ENCODE measurements around the gene OR6N2. TPM values are rescaled to one million over a fixed set of nuclear protein-coding genes. Genes with fewer than 3 reads are reported as not detected.
A peak's percentile ranks its signal among the peaks of the same experiment; 100 is the strongest.

The OR6N2 gene, protein sequence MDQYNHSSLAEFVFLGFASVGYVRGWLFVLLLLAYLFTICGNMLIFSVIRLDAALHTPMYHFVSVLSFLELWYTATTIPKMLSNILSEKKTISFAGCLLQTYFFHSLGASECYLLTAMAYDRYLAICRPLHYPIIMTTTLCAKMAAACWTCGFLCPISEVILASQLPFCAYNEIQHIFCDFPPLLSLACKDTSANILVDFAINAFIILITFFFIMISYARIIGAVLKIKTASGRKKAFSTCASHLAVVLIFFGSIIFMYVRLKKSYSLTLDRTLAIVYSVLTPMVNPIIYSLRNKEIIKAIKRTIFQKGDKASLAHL
- total RNA-seq, result not detected

DNA sequence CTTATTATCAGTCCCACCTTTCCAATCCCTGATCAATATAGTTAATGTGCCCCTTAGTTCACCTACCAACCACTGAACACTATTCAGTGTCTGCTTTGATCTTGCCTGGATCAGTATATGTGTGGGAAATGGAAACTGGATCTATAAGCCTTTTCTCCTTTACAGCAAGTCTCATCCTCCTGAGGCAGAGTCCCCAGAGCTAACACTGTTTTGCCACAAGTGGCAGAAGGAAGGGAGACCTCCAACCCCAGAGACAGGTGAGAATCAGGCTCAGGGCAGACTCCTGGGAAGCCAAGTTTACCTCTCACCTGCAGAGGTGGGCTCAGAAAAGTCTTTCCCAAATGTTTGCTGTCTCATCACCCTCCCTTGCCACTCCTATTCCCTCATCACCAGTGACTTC, at the start of gene OR6N2:
Gene OR6N2, minus strand, starts transcription at position 101 of the 400 bp plus-strand sequence. CDS start 3,569 bp downstream, outside the sequence.
- Histone ChIP-seq H3K27ac (no peak within 1 kb of the TSS), H3K9me3 (no peaks in the 10 kb centered on the region), H3K36me3 (no peaks in the 10 kb centered on the region), H3K27me3 (no peaks in the 10 kb centered on the region), H3K4me1 (no peaks in the 10 kb centered on the region), H3K4me3 (no peak within 1 kb of the TSS)
- TF ChIP-seq, protein P1, sequence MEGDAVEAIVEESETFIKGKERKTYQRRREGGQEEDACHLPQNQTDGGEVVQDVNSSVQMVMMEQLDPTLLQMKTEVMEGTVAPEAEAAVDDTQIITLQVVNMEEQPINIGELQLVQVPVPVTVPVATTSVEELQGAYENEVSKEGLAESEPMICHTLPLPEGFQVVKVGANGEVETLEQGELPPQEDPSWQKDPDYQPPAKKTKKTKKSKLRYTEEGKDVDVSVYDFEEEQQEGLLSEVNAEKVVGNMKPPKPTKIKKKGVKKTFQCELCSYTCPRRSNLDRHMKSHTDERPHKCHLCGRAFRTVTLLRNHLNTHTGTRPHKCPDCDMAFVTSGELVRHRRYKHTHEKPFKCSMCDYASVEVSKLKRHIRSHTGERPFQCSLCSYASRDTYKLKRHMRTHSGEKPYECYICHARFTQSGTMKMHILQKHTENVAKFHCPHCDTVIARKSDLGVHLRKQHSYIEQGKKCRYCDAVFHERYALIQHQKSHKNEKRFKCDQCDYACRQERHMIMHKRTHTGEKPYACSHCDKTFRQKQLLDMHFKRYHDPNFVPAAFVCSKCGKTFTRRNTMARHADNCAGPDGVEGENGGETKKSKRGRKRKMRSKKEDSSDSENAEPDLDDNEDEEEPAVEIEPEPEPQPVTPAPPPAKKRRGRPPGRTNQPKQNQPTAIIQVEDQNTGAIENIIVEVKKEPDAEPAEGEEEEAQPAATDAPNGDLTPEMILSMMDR (IDR thresholded peaks at IDR 0.05), result no peak
- no peak for TF ChIP-seq POLR2A (IDR thresholded peaks at IDR 0.05)
- DNase-seq, result no peak
- intact Hi-C loops (cut with DNase I; ENCODE audit: low total_unique reads), result no loop called here

DNA sequence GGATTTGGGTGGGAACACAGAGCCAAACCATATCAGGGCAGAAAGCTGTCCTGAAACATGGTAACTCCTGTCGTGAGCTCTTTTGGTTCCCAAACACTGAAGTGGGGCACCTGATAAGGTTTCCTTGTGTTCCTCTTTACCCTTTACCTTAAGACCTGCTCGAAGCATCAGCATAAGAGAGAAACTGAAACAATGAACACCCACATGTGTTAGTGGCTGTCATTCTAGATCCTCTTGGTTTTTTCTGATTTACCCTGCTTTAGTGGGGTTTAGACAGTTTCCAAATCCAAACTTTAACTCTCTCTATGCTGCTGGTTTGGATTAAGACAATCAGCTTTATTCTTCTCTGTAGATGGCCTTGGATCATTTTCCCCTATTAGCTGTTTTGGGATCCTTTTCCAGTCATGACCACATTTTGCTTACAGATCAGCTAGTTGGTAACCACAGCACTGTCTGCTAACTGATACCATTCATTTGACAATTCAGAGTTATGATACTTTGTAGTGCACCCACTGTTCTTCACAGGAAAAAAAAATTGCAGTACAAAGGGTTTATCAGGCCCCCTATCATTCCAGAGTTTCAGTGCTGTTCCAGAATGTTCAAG, 49.2 kb upstream of the OR6N2 start:
- H3K27me3 ChIP-seq, result no peaks in the 10 kb centered on the region
- no peak overlapping the region for H3K27ac ChIP-seq
- H3K4me3 ChIP-seq, result no peak overlapping the region
- TF ChIP-seq, protein P1 (IDR thresholded peaks at IDR 0.05), result no peak
- TF ChIP-seq POLR2A (IDR thresholded peaks at IDR 0.05), result no peak
- H3K36me3 ChIP-seq, result no peaks in the 10 kb centered on the region
- intact Hi-C loops (cut with DNase I; ENCODE audit: low total_unique reads), result no loop called here
- no peak for DNase-seq
- H3K4me1 ChIP-seq, result no peaks in the 10 kb centered on the region
- no peaks in the 10 kb centered on the region for H3K9me3 ChIP-seq

DNA sequence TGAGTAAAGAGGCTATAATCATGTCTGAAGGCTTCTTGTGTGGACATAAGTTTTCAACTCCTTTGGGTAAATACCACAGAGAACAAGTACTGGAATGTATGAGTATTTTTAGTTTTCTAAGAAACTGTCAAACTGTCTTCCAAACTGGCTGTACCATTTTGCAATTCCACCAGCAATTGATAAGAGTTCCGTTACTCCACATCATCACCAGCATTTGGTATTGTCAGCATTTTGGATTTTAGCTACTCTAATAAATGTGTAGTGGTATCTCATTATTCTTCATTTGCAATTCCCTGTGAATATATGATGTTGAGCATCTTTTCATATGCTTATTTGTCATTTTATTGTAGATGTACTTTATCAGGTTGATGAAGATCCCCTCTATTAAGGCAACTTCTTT, 40.7 kb upstream of the OR6N2 start:
- Histone ChIP-seq H3K27ac (no peak overlapping the region), H3K4me1 (peaks cover 0 to 4% of the 10 kb centered on the region in 2 donors), H3K4me3 (no peak overlapping the region), H3K9me3 (no peaks in the 10 kb centered on the region), H3K27me3 (no peaks in the 10 kb centered on the region), H3K36me3 (no peaks in the 10 kb centered on the region)
- intact Hi-C loops (cut with DNase I; ENCODE audit: low total_unique reads), result no loop called here
- no peak for DNase-seq
- TF ChIP-seq, protein P1 (IDR thresholded peaks at IDR 0.05), result no peak
- no peak for TF ChIP-seq POLR2A (IDR thresholded peaks at IDR 0.05)

DNA sequence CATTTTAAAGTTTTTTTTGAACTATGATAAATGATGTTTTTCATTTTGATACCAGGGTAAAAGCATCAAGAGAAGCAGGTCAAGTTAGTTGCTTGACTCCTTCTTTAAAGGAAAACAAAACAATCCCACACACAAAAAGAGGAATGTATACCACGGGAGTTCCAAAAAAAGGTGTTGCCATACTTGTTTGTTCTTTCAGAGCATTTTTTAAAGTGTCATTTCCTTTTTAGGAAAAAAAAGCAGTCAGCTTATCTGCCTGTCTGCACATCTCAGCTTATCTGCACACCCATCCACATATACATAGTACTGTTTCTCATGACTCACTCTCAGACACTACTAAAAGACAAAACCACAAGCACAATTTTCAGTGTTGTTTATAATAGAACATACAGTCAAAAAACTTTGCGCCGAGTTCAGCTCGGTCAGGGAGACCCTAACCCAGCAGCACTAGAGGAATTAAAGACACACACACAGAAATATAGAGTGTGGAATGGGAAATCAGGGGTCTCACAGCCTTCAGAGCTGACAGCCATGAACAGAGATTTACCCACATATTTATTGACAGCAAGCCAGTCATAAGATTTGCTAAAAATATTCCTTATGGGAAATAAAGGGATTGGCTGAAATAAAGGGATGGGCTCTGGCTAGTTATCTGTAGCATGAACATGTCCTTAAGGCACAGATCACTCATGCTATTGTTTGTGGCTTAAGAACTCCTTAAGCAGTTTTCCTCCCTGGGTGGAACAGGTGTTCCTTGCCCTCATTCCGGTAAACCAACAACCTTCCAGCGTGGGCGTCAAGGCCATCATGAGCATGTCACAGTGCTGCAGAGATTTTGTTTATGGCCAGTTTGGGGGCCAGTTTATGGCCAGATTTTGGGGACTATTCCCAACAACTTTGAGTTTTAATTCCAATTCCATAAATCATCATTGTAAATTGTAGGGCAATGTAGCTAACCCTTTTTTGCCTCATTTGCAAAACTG, 38.7 kb upstream of the OR6N2 start:
- TF ChIP-seq, protein P1 (IDR thresholded peaks at IDR 0.05), result no peak
- no peak for TF ChIP-seq POLR2A (IDR thresholded peaks at IDR 0.05)
- H3K4me1 ChIP-seq, result peaks cover 0 to 4% of the 10 kb centered on the region in 2 donors
- H3K36me3 ChIP-seq, result no peaks in the 10 kb centered on the region
- H3K9me3 ChIP-seq, result no peaks in the 10 kb centered on the region
- no peak for DNase-seq
- no peak overlapping the region for H3K4me3 ChIP-seq
- H3K27ac ChIP-seq, result peak overlapping the region; percentile 66 to 80
- intact Hi-C loops (cut with DNase I; ENCODE audit: low total_unique reads), result no loop called here
- H3K27me3 ChIP-seq, result no peaks in the 10 kb centered on the region
